Lung (tissue), 12 donors: ENCODE results near the gene ANGEL1. TPM values are rescaled to one million over a fixed set of nuclear protein-coding genes. Genes with fewer than 3 reads are reported as not detected.
A peak's percentile ranks its signal among the peaks of the same experiment; 100 is the strongest.

Experiments used
- ATAC-seq: fragments of 200-7000 bp; cut with Tn5 transposase; one replicate; pipeline ENCODE4 v1.9.1; 2020; ENCODE audit warnings: moderate number of reproducible peaks; ENCODE audit not compliant: insufficient read depth, low FRiP score
- DNase-seq, 3 donors: peaks; one replicate each; pipeline ENCODE4 v3.0.0-alpha.2; 2013 to 2017
- H3K27ac ChIP-seq, 2 donors: one replicate each; pipeline ENCODE4 v1.5.1; 2013; ENCODE audit warnings: mild to moderate bottlenecking in 2 of 2, moderate library complexity in 2 of 2, control low read depth in 1 of 2, inconsistent platforms in 1 of 2, low read depth in 1 of 2, low read length in 1 of 2
- H3K27me3 ChIP-seq, 3 donors: one replicate each; pipeline ENCODE4 v1.5.1; 2013; ENCODE audit warnings: low read length in 2 of 3; ENCODE audit not compliant: control insufficient read depth in 3 of 3, insufficient read depth in 3 of 3
- H3K36me3 ChIP-seq, 4 donors: one replicate each; pipeline ENCODE4 v1.5.1; 2013; ENCODE audit warnings: low read length in 4 of 4, mild to moderate bottlenecking in 1 of 4, moderate library complexity in 1 of 4; ENCODE audit not compliant: control insufficient read depth in 4 of 4, insufficient read depth in 4 of 4
- H3K4me1 ChIP-seq, 5 donors: one replicate each; pipeline ENCODE4 v1.5.1; 2013; ENCODE audit warnings: low read length in 5 of 5, mild to moderate bottlenecking in 2 of 5, moderate library complexity in 1 of 5; ENCODE audit not compliant: control insufficient read depth in 5 of 5, insufficient read depth in 5 of 5
- H3K4me3 ChIP-seq: one replicate; pipeline ENCODE4 v1.5.1; 2013; ENCODE audit warnings: mild to moderate bottlenecking, control low read depth, moderate library complexity
- H3K9ac ChIP-seq, 2 donors: one replicate each; pipeline ENCODE4 v1.5.1; 2013; ENCODE audit warnings: low read length in 2 of 2, control low read depth in 1 of 2; ENCODE audit not compliant: insufficient read depth in 1 of 2
- H3K9me3 ChIP-seq, 4 donors: one replicate each; pipeline ENCODE4 v1.5.1; 2013; ENCODE audit warnings: low read length in 3 of 4, mild to moderate bottlenecking in 1 of 4, moderate library complexity in 1 of 4; ENCODE audit not compliant: control insufficient read depth in 4 of 4, insufficient read depth in 3 of 4
- CTCF ChIP-seq: IDR thresholded peaks from 2 replicates; pipeline ENCODE4 v1.5.1; 2012; ENCODE audit warnings: mild to moderate bottlenecking; ENCODE audit errors: control extremely low read depth, extremely low read depth
- WGBS, 2 donors: extraction: QIAGEN DNeasy Blood & Tissue Kit; methylation state at CpG; one replicate each; pipeline ENCODE4 v1.1.7; 2013; 5-methylcytosine and 5-hydroxymethylcytosine counted together
- polyA plus RNA-seq, 2 donors: library from polyadenylated mRNA; stranded (reverse); fragments of 200-250 nt; gene quantifications; one replicate each; pipeline ENCODE4 v1.2.1, GENCODE V29; 2013
- total RNA-seq, 2 donors: library from RNA; depleted of rRNA in 1 of 2; stranded (reverse); fragments of >200 nt in 1 of 2; gene quantifications; one replicate each; pipeline ENCODE4 v1.2.1, GENCODE V29; 2014 to 2021
- donor health status: control.
- donor health status: control.
- donor health status: Bipolar disorder and iron deficiency.
- donor health status: healthy.
- donor health status: DM: yes; HTN: yes; CAD: no.

Gene ANGEL1
- total and polyA plus RNA-seq, 4 donors, result 10.4 to 20.4 (median 15.0) TPM

GRCh38 chr14:76779221-76780057 is 33.2 kb downstream of the ANGEL1 start:
- TF ChIP-seq CTCF, result no peak
- 91% methylated on average over 7 of the region's 7 CpGs for WGBS, 2 donors
- no peak overlapping the region for H3K27ac ChIP-seq
- H3K4me3 ChIP-seq, result no peak overlapping the region
- ATAC-seq (no peak), DNase-seq (no peak)
- no peak overlapping the region for H3K9ac ChIP-seq
- no peaks in the 10 kb centered on the region for H3K27me3 ChIP-seq
- H3K9me3 ChIP-seq, result no peaks in the 10 kb centered on the region
- peaks cover 0 to 25% (median 3%) of the 10 kb centered on the region in 4 donors for H3K36me3 ChIP-seq
- H3K4me1 ChIP-seq, result peaks cover 0 to 7% (median 0%) of the 10 kb centered on the region in 5 donors

GRCh38 chr14:76778546-76779215 is 34.0 kb downstream of the ANGEL1 start:
- ATAC-seq (no peak), DNase-seq (no peak)
- H3K36me3 ChIP-seq, result peaks cover 0 to 22% (median 2%) of the 10 kb centered on the region in 4 donors
- H3K27ac ChIP-seq, result no peak overlapping the region
- peaks cover 0 to 11% (median 0%) of the 10 kb centered on the region in 5 donors for H3K4me1 ChIP-seq
- no peak overlapping the region for H3K4me3 ChIP-seq
- no peak overlapping the region for H3K9ac ChIP-seq
- no peaks in the 10 kb centered on the region for H3K9me3 ChIP-seq
- H3K27me3 ChIP-seq, result no peaks in the 10 kb centered on the region
- WGBS, 2 donors, result 90 to 92% methylated on average over 16 of the region's 16 CpGs
- no peak for TF ChIP-seq CTCF

GRCh38 chr14:76777721-76778120 is 35.0 kb downstream of the ANGEL1 start:
- peaks cover 0 to 17% (median 2%) of the 10 kb centered on the region in 4 donors for H3K36me3 ChIP-seq

More at GRCh38 chr14:76777721-76778120, 35.0 kb downstream of the ANGEL1 start:
- H3K9me3 ChIP-seq, result no peaks in the 10 kb centered on the region
- H3K4me1 ChIP-seq, result peaks cover 0 to 14% (median 2%) of the 10 kb centered on the region in 5 donors
- no peak overlapping the region for H3K9ac ChIP-seq
- ATAC-seq, result no peak
- no peak for TF ChIP-seq CTCF
- no peak overlapping the region for H3K4me3 ChIP-seq
- H3K27ac ChIP-seq, result peak overlapping the region in 1 of 2 donors; percentile 4
- no peak for DNase-seq
- 57 to 75% methylated on average over 9 of the region's 9 CpGs for WGBS, 2 donors
- H3K27me3 ChIP-seq, result no peaks in the 10 kb centered on the region
